AG04449 (cell line): ENCODE measurements around the gene HOXA13.

Experiments used
- CTCF ChIA-PET: fragments of 350-600 bp; formaldehyde crosslinking; extraction: SDS; loops from one replicate; lab custom pipeline; 2021; ENCODE audit warnings: antibody characterized with exemption; lab: Yijun Ruan, JAX
- POLR2A ChIA-PET: fragments of 400-600, 350-600 bp; formaldehyde crosslinking; extraction: SDS; loops from one replicate; lab custom pipeline; 2020; ENCODE audit warnings: antibody characterized with exemption, inconsistent platforms; lab: Yijun Ruan, JAX
- DNase-seq: peaks from one replicate; pipeline ENCODE4 v3.0.0-alpha.2; 2010; ENCODE audit warnings: low read depth, low spot score
- H3K4me3 ChIP-seq: 2 replicates; pipeline ENCODE4 v1.5.1; 2011; ENCODE audit warnings: low read depth, mild to moderate bottlenecking, control low read depth, low read length
- CTCF ChIP-seq: IDR thresholded peaks from one replicate; pipeline ENCODE4 v1.5.1; 2011; ENCODE audit warnings: mild to moderate bottlenecking, moderate library complexity, low read length, control low read depth, inconsistent platforms; ENCODE audit not compliant: insufficient read depth; ENCODE audit errors: missing control alignments

HOXA13 gene

GRCh38 chr7:27213433-27214238 is 13.7 kb upstream of the HOXA13 start:
- no peak overlapping the region for H3K4me3 ChIP-seq
- ChIA-PET POLR2A (no interaction called here), CTCF (no interaction called here)
- no peak for DNase-seq
- no peak for TF ChIP-seq CTCF

- ChIA-PET CTCF (interaction anchor here (1.5 to 8.4 kb wide), 3 partner anchors 11 to 363 kb away, joined by 3 to 83 read pairs (median 21); no protein-coding TSS in a partner anchor), POLR2A (no interaction called here)
- DNase-seq, result no peak
- no peak overlapping the region for H3K4me3 ChIP-seq
- TF ChIP-seq CTCF, result no peak
These were observed 12.9 kb upstream of the HOXA13 start for GRCh38 chr7:27212497-27213432.

GRCh38 chr7:27211764-27212204 is 11.9 kb upstream of the HOXA13 start:
- DNase-seq, result no peak
- ChIA-PET CTCF (interaction anchor here (1.0 to 8.4 kb wide), 10 partner anchors 9 to 566 kb away, joined by 3 to 83 read pairs (median 12); partner anchors contain the start of genes EVX1 and HOXA13), POLR2A (no interaction called here)
- H3K4me3 ChIP-seq, result no peak overlapping the region
- TF ChIP-seq CTCF, result no peak

- no peak for TF ChIP-seq CTCF
- no peak for DNase-seq
- H3K4me3 ChIP-seq, result no peak overlapping the region
- ChIA-PET CTCF (interaction anchor here (0.7 to 8.4 kb wide), 25 partner anchors 8 to 1597 kb away, joined by 3 to 83 read pairs (median 5); partner anchors contain the start of genes EVX1 and HOXA13), POLR2A (no interaction called here)
These were observed 11.2 kb upstream of the HOXA13 start for GRCh38 chr7:27211084-27211446.

- TF ChIP-seq CTCF, result peak; percentile 77
- ChIA-PET CTCF (interaction anchor here (0.7 to 8.4 kb wide), 30 partner anchors 8 to 1598 kb away, joined by 3 to 83 read pairs (median 4); partner anchors contain the start of genes EVX1 and HOXA13), POLR2A (no interaction called here)
- DNase-seq, result no peak
- peak overlapping the region; percentile 23; the same call in 1 of the 2 replicates for H3K4me3 ChIP-seq
These were observed 10.7 kb upstream of the HOXA13 start for GRCh38 chr7:27210441-27211083.
